H1 (cell line): ENCODE results near the gene RAD18. TPM values are rescaled to one million over a fixed set of nuclear protein-coding genes. Genes with fewer than 3 reads are reported as not detected.

Source experiments
- CTCF ChIA-PET: fragments of 300-600 bp; sonication (Branson Sonifier 250); formaldehyde crosslinking; loops from one replicate; lab custom pipeline; 2021; ENCODE audit not compliant: partially characterized antibody; lab: Charles Lee
- POLR2A ChIA-PET: fragments of 300-600 bp; sonication (Branson Sonifier 250); formaldehyde crosslinking; loops from one replicate; lab custom pipeline; 2021; ENCODE audit warnings: inconsistent platforms; ENCODE audit not compliant: partially characterized antibody; lab: Charles Lee
- DNase-seq, 2 experiments: peaks; one replicate each; pipeline versions ENCODE4 v3.0.0 to v3.0.0-alpha.2; 2010 to 2022; ENCODE audit warnings: low spot score in 2 of 2, low read depth in 1 of 2, mixed read lengths in 1 of 2
- FAIRE-seq: peaks from 2 replicates; lab custom pipeline; 2011; peaks lifted over from hg19 to GRCh38; lab: Jason Lieb, UNC
- H2AFZ ChIP-seq: 2 replicates; pipeline ENCODE4 v1.8.1; 2012; ENCODE audit warnings: low read length, inconsistent platforms
- H2AK5ac ChIP-seq: 2 replicates; pipeline ENCODE4 v1.6.1; 2013; ENCODE audit warnings: low read depth, low read length
- H2BK120ac ChIP-seq: replicated peaks from 2 replicates; pipeline ENCODE3; 2013; ENCODE audit warnings: low read depth, low read length, inconsistent platforms
- H2BK12ac ChIP-seq: 2 replicates; pipeline ENCODE4 v1.6.1; 2013; ENCODE audit warnings: low read depth, low read length
- H2BK15ac ChIP-seq: 2 replicates; pipeline ENCODE4 v1.6.1; 2013; ENCODE audit warnings: low read length
- H2BK20ac ChIP-seq: 2 replicates; pipeline ENCODE4 v1.6.1; 2013; ENCODE audit warnings: low read length
- H2BK5ac ChIP-seq: 2 replicates; pipeline ENCODE4 v1.6.1; 2013; ENCODE audit warnings: low read depth, low read length
- H3K14ac ChIP-seq: 2 replicates; pipeline ENCODE4 v1.6.1; 2013; ENCODE audit warnings: inconsistent platforms; ENCODE audit not compliant: insufficient read length
- H3K18ac ChIP-seq: 2 replicates; pipeline ENCODE4 v1.6.1; 2013; ENCODE audit warnings: low read length; ENCODE audit errors: extremely low read depth
- H3K23ac ChIP-seq: 2 replicates; pipeline ENCODE4 v1.6.1; 2013; ENCODE audit warnings: inconsistent platforms; ENCODE audit not compliant: insufficient read length
- H3K23me2 ChIP-seq: 2 replicates; pipeline ENCODE4 v1.6.1; 2013; ENCODE audit warnings: low read depth, low read length
- H3K27ac ChIP-seq: 2 replicates; pipeline ENCODE4 v1.6.1; 2011; ENCODE audit warnings: low read depth, low read length, inconsistent platforms
- H3K27me3 ChIP-seq, 4 experiments: replicated peaks in 1 of 4; 1 replicate in 1 of 4; 2 replicates in 3 of 4; pipeline versions ENCODE4 v1.6.1 to v1.8.1; 2011 to 2013; ENCODE audit warnings: low read length in 3 of 4, mild to moderate bottlenecking in 3 of 4, inconsistent platforms in 2 of 4, mixed read lengths in 2 of 4, moderate library complexity in 1 of 4; ENCODE audit not compliant: control insufficient read depth in 3 of 4, insufficient read depth in 3 of 4; ENCODE audit errors: extremely low read depth in 1 of 4
- H3K36me3 ChIP-seq, 4 experiments: 2 replicates each; pipeline versions ENCODE4 v1.6.1 to v1.8.1; 2011 to 2013; ENCODE audit warnings: mild to moderate bottlenecking in 4 of 4, low read length in 3 of 4, moderate library complexity in 2 of 4, control low read depth in 1 of 4, inconsistent platforms in 1 of 4; ENCODE audit not compliant: insufficient read depth in 4 of 4, control insufficient read depth in 2 of 4
- H3K4ac ChIP-seq: replicated peaks from 2 replicates; pipeline ENCODE3; 2013; ENCODE audit warnings: low read length, low read depth, mixed read lengths, inconsistent platforms; ENCODE audit not compliant: insufficient read length
- H3K4me1 ChIP-seq, 4 experiments: replicated peaks in 1 of 4; 1 replicate in 1 of 4; 2 replicates in 3 of 4; pipeline versions ENCODE4 v1.6.1 to v1.8.1; 2011 to 2013; ENCODE audit warnings: low read length in 3 of 4, inconsistent platforms in 2 of 4, mixed read lengths in 1 of 4; ENCODE audit not compliant: insufficient read depth in 4 of 4, control insufficient read depth in 3 of 4
- H3K4me2 ChIP-seq, 2 experiments: 2 replicates each; pipeline versions ENCODE4 v1.6.1 to v1.8.1; 2011 to 2013; ENCODE audit warnings: low read depth in 2 of 2, low read length in 2 of 2, control low read depth in 1 of 2, inconsistent platforms in 1 of 2, mild to moderate bottlenecking in 1 of 2; ENCODE audit not compliant: insufficient read depth in 1 of 2
- H3K4me3 ChIP-seq, 4 experiments: fragments of 200-600, 300-600 bp in 1 of 4; sonication (generic), shearing (Covaris generic), sonication (Bioruptor Twin) in 1 of 4; 2 replicates each; pipeline versions ENCODE4 v1.5.1 to v1.8.1; 2011 to 2016; ENCODE audit warnings: low read length in 4 of 4, low read depth in 3 of 4, control low read depth in 2 of 4, inconsistent platforms in 2 of 4, mild to moderate bottlenecking in 2 of 4, mixed read lengths in 1 of 4, moderate library complexity in 1 of 4; ENCODE audit not compliant: insufficient read depth in 2 of 4; ENCODE audit errors: extremely low read depth in 1 of 4
- H3K56ac ChIP-seq: replicated peaks from 2 replicates; pipeline ENCODE3; 2013; ENCODE audit warnings: low read depth, mild to moderate bottlenecking, mixed read lengths, low read length, inconsistent platforms; ENCODE audit not compliant: insufficient read length
- H3K79me1 ChIP-seq: 2 replicates; pipeline ENCODE4 v1.6.1; 2013; ENCODE audit warnings: low read depth, low read length, control low read depth
- H3K79me2 ChIP-seq, 2 experiments: 2 replicates each; pipeline versions ENCODE4 v1.6.1 to v1.8.1; 2012 to 2013; ENCODE audit warnings: low read length in 2 of 2, mild to moderate bottlenecking in 2 of 2, inconsistent platforms in 1 of 2; ENCODE audit not compliant: insufficient read depth in 2 of 2, control insufficient read depth in 1 of 2
- H3K9ac ChIP-seq, 4 experiments: replicated peaks in 1 of 4; 1 replicate in 1 of 4; 2 replicates in 3 of 4; pipeline versions ENCODE4 v1.6.1 to v1.8.1; 2011 to 2013; ENCODE audit warnings: low read depth in 3 of 4, low read length in 3 of 4, control low read depth in 2 of 4, mild to moderate bottlenecking in 2 of 4, moderate library complexity in 2 of 4, inconsistent platforms in 1 of 4; ENCODE audit errors: extremely low read depth in 1 of 4
- H3K9me3 ChIP-seq, 2 experiments: 2 replicates each; pipeline versions ENCODE4 v1.6.1 to v1.8.1; 2012 to 2013; ENCODE audit warnings: mild to moderate bottlenecking in 2 of 2, moderate library complexity in 2 of 2, control low read depth in 1 of 2, inconsistent platforms in 1 of 2, low read depth in 1 of 2, low read length in 1 of 2, mixed read lengths in 1 of 2; ENCODE audit not compliant: insufficient read depth in 2 of 2
- H4K20me1 ChIP-seq, 2 experiments: replicated peaks in 1 of 2; 2 replicates each; pipeline versions ENCODE3 to v1.8.1; 2011 to 2013; ENCODE audit warnings: inconsistent platforms in 2 of 2, low read length in 2 of 2, mild to moderate bottlenecking in 1 of 2; ENCODE audit not compliant: insufficient read depth in 2 of 2, control insufficient read depth in 1 of 2
- H4K5ac ChIP-seq: 2 replicates; pipeline ENCODE4 v1.6.1; 2013; ENCODE audit warnings: low read length, low read depth, mixed read lengths, inconsistent platforms; ENCODE audit not compliant: insufficient read length
- H4K8ac ChIP-seq: 2 replicates; pipeline ENCODE4 v1.8.0; 2013; ENCODE audit warnings: mild to moderate bottlenecking, moderate library complexity, low read length, inconsistent platforms; ENCODE audit not compliant: insufficient read depth; ENCODE audit errors: extremely low read depth
- H4K91ac ChIP-seq: replicated peaks from 2 replicates; pipeline ENCODE3; 2013; ENCODE audit warnings: low read length, mixed read lengths, inconsistent platforms; ENCODE audit not compliant: insufficient read length
- EP300 ChIP-seq, 2 experiments: IDR thresholded peaks; 1 replicate in 1 of 2; 2 replicates in 1 of 2; pipeline ENCODE4 v1.6.1; 2011 to 2012; ENCODE audit warnings: low read depth in 2 of 2, low read length in 2 of 2, mild to moderate bottlenecking in 2 of 2, borderline replicate concordance in 1 of 2, inconsistent platforms in 1 of 2, moderate library complexity in 1 of 2
- PHF8 ChIP-seq: fragments of 200-600 bp; sonication (generic); conservative IDR thresholded peaks from 2 replicates; pipeline ENCODE4 v1.7.1; 2012; ENCODE audit warnings: low read depth, mild to moderate bottlenecking, inconsistent platforms, low read length, moderate library complexity
- TAF7 ChIP-seq: optimal IDR thresholded peaks from 2 replicates; pipeline ENCODE3; 2011; ENCODE audit warnings: low read depth, mild to moderate bottlenecking, inconsistent platforms, low read length, moderate library complexity, borderline replicate concordance
- WGBS, 2 experiments: shearing (Covaris generic) in 1 of 2; methylation state at CpG; one replicate each; pipeline versions ENCODE4 v1.1.6 to v1.1.7; 2013 to 2015; ENCODE audit warnings: low lambda C conversion rate in 2 of 2, mixed read lengths in 2 of 2, inconsistent platforms in 1 of 2, low coverage in 1 of 2, missing lambda C conversion rate in 1 of 2; ENCODE audit not compliant: insufficient replicate concordance in 2 of 2, insufficient coverage in 1 of 2, insufficient read length in 1 of 2; ENCODE audit errors: extremely low coverage in 1 of 2, missing lambda C conversion rate in 1 of 2; 5-methylcytosine and 5-hydroxymethylcytosine counted together
- polyA plus RNA-seq, 7 experiments: library from polyadenylated mRNA; depleted of rRNA in 3 of 7; stranded (reverse) in 5 of 7; unstranded in 2 of 7; fragments of >200 nt in 5 of 7; fragments of 200-250 nt in 2 of 7; gene quantifications; 1 replicate in 5 of 7; 2 replicates in 1 of 7; 4 replicates in 1 of 7; pipeline versions ENCODE4 v1.2.1 to v1.2.3, GENCODE V29; 2011 to 2013; ENCODE audit warnings: missing spikeins in 2 of 7, mixed read lengths in 2 of 7
- total RNA-seq: library from RNA; stranded (reverse); fragmentation: NEBNext Ultra II Directional; extraction: Animal tissue kit (Norgen Biotek cat#: 25700); gene quantifications from 2 replicates; pipeline ENCODE4 v1.2.1, GENCODE V29; 2021

The RAD18 gene
- total and polyA plus RNA-seq, 2 of the 8 experiments (the other 6 are each of a cell fraction or from before 2014, with no cell fraction given) = 13.0 to 23.2 TPM

DNA sequence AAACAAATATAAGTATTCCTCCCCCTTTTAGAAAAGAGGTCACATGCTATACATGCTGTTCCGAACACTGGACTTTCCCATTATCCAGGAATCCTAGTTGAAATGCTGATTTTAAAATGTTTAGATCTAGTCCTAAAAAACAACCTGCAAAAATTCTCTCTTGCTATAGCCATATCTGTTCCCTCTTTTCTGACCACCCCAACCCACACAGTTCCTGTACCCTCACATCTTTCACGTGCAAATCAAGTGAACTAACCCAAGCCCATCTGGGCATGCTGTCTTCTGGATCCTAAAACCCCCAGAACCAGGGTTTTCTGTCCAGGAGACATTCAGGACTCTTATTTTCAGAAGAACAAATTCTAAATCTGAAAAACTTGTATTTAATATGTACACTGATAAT lies 67.4 kb downstream of the RAD18 start:
- H2AFZ ChIP-seq = no peak overlapping the region
- no peaks in the 10 kb centered on the region for H3K9me3 ChIP-seq
- H3K56ac ChIP-seq = no peak overlapping the region
- WGBS, 2 experiments = 78% methylated on average over 2 of the region's 2 CpGs; no CpG with 5 or more reads in 1 of the 2 experiments
- no peak overlapping the region for H2BK20ac ChIP-seq
- H3K23ac ChIP-seq = no peak overlapping the region
- no peak overlapping the region for H3K4me3 ChIP-seq
- H3K4me1 ChIP-seq = no peaks in the 10 kb centered on the region
- no peak overlapping the region for H3K9ac ChIP-seq
- no peak overlapping the region for H4K91ac ChIP-seq
- H3K18ac ChIP-seq = no peak overlapping the region
- no peaks in the 10 kb centered on the region for H3K27me3 ChIP-seq
- ChIA-PET POLR2A (no interaction called here), CTCF (no interaction called here)
- no peak for DNase-seq
- no peaks in the 10 kb centered on the region for H3K79me2 ChIP-seq
- H2AK5ac ChIP-seq = no peak overlapping the region
- no peak overlapping the region for H3K4me2 ChIP-seq
- no peak overlapping the region for H3K4ac ChIP-seq
- no peaks in the 10 kb centered on the region for H4K20me1 ChIP-seq
- H3K27ac ChIP-seq = no peak overlapping the region
- no peak overlapping the region for H2BK12ac ChIP-seq
- no peaks in the 10 kb centered on the region for H3K79me1 ChIP-seq
- TF ChIP-seq EP300 (IDR thresholded peaks at IDR 0.05; ENCODE audit: borderline replicate concordance in 1 of 2, low read depth in 2 of 2, low read length in 2 of 2) = no peak
- no peak for TF ChIP-seq PHF8
- TF ChIP-seq TAF7 = no peak
- no peak overlapping the region for H4K8ac ChIP-seq
- H3K14ac ChIP-seq = no peak overlapping the region
- no peaks in the 10 kb centered on the region for H3K23me2 ChIP-seq
- no peak overlapping the region for H2BK120ac ChIP-seq
- no peak overlapping the region for H4K5ac ChIP-seq
- no peak overlapping the region for H2BK5ac ChIP-seq
- FAIRE-seq = no peak
- H3K36me3 ChIP-seq = peaks cover 0 to 3% (median 1%) of the 10 kb centered on the region in 4 experiments; a peak in 5 of 8 replicates
- no peak overlapping the region for H2BK15ac ChIP-seq
